Endodermal cell (in vitro differentiated cells): ENCODE results near the gene ACVR1B. TPM values are rescaled to one million over a fixed set of nuclear protein-coding genes. Genes with fewer than 3 reads are reported as not detected.

ENCODE experiments used
- DNase-seq: peaks from one replicate; pipeline ENCODE4 v3.0.0-alpha.2; 2017
- H3K27ac ChIP-seq: 2 replicates; pipeline ENCODE4 v1.5.1; 2013; ENCODE audit warnings: mild to moderate bottlenecking, low read depth, low read length, moderate library complexity
- H3K27me3 ChIP-seq: 2 replicates; pipeline ENCODE4 v1.6.1; 2013; ENCODE audit warnings: mild to moderate bottlenecking, low read length, moderate library complexity; ENCODE audit not compliant: insufficient read depth, control insufficient read depth, poor library complexity, severe bottlenecking
- H3K36me3 ChIP-seq: 2 replicates; pipeline ENCODE4 v1.7.0; 2013; ENCODE audit warnings: mild to moderate bottlenecking, low read length, moderate library complexity; ENCODE audit not compliant: control insufficient read depth, insufficient read depth
- H3K4me1 ChIP-seq: one replicate; pipeline ENCODE4 v1.7.0; 2013; ENCODE audit warnings: low read length; ENCODE audit not compliant: control insufficient read depth, insufficient read depth
- H3K4me3 ChIP-seq: 2 replicates; pipeline ENCODE4 v1.5.1; 2013; ENCODE audit warnings: mild to moderate bottlenecking, low read length, moderate library complexity
- H3K9ac ChIP-seq: 2 replicates; pipeline ENCODE4 v1.6.1; 2013; ENCODE audit warnings: mild to moderate bottlenecking, low read length, moderate library complexity; ENCODE audit not compliant: poor library complexity, severe bottlenecking; ENCODE audit errors: extremely low read depth
- H3K9me3 ChIP-seq: 2 replicates; pipeline ENCODE4 v1.6.1; 2013; ENCODE audit warnings: mild to moderate bottlenecking, low read length, moderate library complexity; ENCODE audit not compliant: control insufficient read depth
- H3K27ac Mint-ChIP-seq: 2 replicates; pipeline ENCODE4 v1.8.0; 2020; ENCODE audit warnings: mixed read lengths
- H3K27me3 Mint-ChIP-seq: 2 replicates; pipeline ENCODE4 v1.8.0; 2021; ENCODE audit warnings: mild to moderate bottlenecking, mixed read lengths; ENCODE audit not compliant: insufficient read depth
- H3K36me3 Mint-ChIP-seq: 2 replicates; pipeline ENCODE4 v1.8.0; 2020; ENCODE audit warnings: low read depth, mixed read lengths
- H3K4me1 Mint-ChIP-seq: 2 replicates; pipeline ENCODE4 v1.8.0; 2020; ENCODE audit warnings: mixed read lengths
- H3K4me3 Mint-ChIP-seq: 2 replicates; pipeline ENCODE4 v1.8.0; 2020; ENCODE audit warnings: mild to moderate bottlenecking, moderate library complexity, mixed read lengths
- H3K9me3 Mint-ChIP-seq: 2 replicates; pipeline ENCODE4 v1.8.0; 2020; ENCODE audit warnings: mild to moderate bottlenecking, mixed read lengths
- WGBS, 2 experiments: methylation state at CpG; one replicate each; pipeline versions ENCODE4 v1.1.5 to v1.1.7; 2013; ENCODE audit warnings: missing lambda C conversion rate in 2 of 2, mixed read lengths in 1 of 2; ENCODE audit not compliant: insufficient coverage in 1 of 2, insufficient read length in 1 of 2; 5-methylcytosine and 5-hydroxymethylcytosine counted together
- total RNA-seq, 2 donors: library from RNA; stranded (reverse); fragmentation: NEBNext Ultra II Directional in 1 of 2; extraction: Animal tissue kit (Norgen Biotek cat#: 25700) in 1 of 2; gene quantifications; 2 replicates in 1 of 2; 3 replicates in 1 of 2; pipeline ENCODE4 v1.2.1, GENCODE V29; 2021
- TF ChIP-seq, protein P1 (sequence below): fragments of 200-600 bp; sonication (generic); conservative IDR thresholded peaks from 2 replicates; pipeline ENCODE4 v1.5.0; 2021; ENCODE audit warnings: antibody characterized with exemption, mild to moderate bottlenecking

Gene ACVR1B
- total RNA-seq, 2 donors from 2014 or later, result 48.6 to 59.3 TPM

DNA sequence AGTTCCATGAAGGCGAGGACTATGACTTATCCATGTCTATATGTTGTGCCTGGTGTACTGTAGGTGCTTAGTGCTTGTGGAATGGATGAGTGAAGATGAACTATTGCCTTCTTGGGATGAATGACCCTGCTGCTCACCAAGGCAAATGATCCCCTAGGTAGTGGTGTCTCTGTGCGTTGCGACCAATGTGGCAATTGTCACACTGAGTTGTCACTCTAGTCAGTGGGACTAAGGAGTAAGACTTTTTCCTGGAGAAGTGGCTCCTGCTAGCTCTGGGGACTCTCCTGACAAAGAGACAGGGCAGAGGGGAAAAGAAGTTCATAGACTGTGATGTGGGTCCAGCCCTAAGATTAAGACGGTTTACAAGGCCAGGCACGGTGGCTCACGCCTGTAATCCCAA, 3.4 kb upstream of the ACVR1B start:
- Mint-ChIP-seq H3K4me3 (no peak overlapping the region), H3K36me3 (no peaks in the 10 kb centered on the region), H3K27ac (no peak overlapping the region), H3K9me3 (peaks cover 15% of the 10 kb centered on the region), H3K27me3 (peaks cover 65% of the 10 kb centered on the region), H3K4me1 (peaks cover 3% of the 10 kb centered on the region)
- peak; percentile 27 for DNase-seq
- TF ChIP-seq, protein P1, sequence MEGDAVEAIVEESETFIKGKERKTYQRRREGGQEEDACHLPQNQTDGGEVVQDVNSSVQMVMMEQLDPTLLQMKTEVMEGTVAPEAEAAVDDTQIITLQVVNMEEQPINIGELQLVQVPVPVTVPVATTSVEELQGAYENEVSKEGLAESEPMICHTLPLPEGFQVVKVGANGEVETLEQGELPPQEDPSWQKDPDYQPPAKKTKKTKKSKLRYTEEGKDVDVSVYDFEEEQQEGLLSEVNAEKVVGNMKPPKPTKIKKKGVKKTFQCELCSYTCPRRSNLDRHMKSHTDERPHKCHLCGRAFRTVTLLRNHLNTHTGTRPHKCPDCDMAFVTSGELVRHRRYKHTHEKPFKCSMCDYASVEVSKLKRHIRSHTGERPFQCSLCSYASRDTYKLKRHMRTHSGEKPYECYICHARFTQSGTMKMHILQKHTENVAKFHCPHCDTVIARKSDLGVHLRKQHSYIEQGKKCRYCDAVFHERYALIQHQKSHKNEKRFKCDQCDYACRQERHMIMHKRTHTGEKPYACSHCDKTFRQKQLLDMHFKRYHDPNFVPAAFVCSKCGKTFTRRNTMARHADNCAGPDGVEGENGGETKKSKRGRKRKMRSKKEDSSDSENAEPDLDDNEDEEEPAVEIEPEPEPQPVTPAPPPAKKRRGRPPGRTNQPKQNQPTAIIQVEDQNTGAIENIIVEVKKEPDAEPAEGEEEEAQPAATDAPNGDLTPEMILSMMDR, result no peak
- H3K4me3 ChIP-seq, result no peak overlapping the region
- H3K9ac ChIP-seq, result no peak overlapping the region
- peaks cover 45% of the 10 kb centered on the region for H3K27me3 ChIP-seq
- no peak overlapping the region for H3K27ac ChIP-seq
- WGBS, 2 experiments, result 78 to 95% methylated on average over 3 to 6 of the region's 6 CpGs
- no peaks in the 10 kb centered on the region for H3K36me3 ChIP-seq
- H3K9me3 ChIP-seq, result peaks cover 17% of the 10 kb centered on the region
- H3K4me1 ChIP-seq, result no peaks in the 10 kb centered on the region

DNA sequence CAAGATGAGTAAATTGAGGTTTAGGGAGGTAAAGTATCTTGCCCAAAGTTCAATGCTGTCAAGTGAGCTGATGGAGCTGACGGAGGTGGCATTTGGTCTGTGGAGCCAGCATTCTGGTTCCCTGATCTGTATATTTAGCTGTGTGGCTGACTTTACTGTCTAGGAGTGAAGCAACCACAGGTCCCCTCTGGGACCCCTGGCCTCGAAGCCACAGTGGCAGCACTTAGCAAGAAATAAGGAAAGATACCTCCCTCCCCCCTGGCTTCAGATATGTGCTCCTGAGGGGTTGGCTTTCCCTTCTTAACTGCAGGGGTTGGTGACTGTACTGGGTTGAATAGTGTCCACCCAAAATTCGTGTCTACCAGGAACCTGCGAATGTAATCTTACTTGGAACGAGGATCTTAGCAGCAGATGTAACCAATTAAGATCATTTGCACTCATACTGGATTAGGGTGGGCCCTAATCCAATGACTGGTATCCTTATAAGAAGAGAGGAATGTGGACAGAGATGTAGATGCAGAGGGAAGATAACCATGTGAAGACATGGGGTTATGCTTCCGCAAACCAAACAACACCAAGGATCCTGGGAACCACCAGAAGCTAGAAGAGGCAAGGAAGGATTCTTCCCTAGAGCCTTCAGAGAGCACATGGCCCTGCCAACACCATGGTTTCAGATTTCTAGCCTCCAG, 2.0 kb upstream of the ACVR1B start:
- Histone ChIP-seq H3K27ac (no peak overlapping the region), H3K4me3 (no peak overlapping the region), H3K27me3 (peaks cover 40% of the 10 kb centered on the region), H3K9me3 (peaks cover 10% of the 10 kb centered on the region), H3K9ac (no peak overlapping the region), H3K36me3 (no peaks in the 10 kb centered on the region), H3K4me1 (no peaks in the 10 kb centered on the region)
- H3K36me3 Mint-ChIP-seq, result no peaks in the 10 kb centered on the region
- peaks cover 18% of the 10 kb centered on the region for H3K4me1 Mint-ChIP-seq
- no peak overlapping the region for H3K27ac Mint-ChIP-seq
- WGBS, 2 experiments, result 73 to 90% methylated on average over 4 to 6 of the region's 6 CpGs
- peaks cover 54% of the 10 kb centered on the region for H3K27me3 Mint-ChIP-seq
- H3K4me3 Mint-ChIP-seq, result no peak overlapping the region
- TF ChIP-seq, protein P1, result no peak
- DNase-seq, result peak; percentile 31
- H3K9me3 Mint-ChIP-seq, result peaks cover 8% of the 10 kb centered on the region

DNA sequence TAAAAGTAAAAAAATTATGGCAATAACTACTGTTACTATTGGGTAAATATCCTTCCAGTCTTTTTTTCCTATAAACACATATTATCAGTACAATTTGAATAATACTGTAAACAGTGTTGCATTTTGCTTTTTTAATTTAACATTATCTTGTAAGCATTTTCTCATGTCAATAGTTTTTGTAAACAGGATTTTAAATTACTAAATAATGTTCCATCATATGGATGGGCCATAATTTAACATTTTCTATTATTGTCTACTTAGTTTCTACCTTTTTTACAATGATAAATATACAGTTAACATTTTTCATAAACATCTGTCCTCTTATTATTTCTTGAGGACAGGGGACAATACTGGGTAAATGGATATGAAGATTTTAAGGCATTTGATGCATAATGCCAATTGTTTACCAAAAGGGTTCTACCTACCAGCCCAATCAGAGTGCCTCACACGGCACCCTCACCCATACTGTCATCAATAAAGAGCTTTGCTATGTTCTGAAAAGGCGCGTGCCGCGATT, 759 bp upstream of the ACVR1B start:
- H3K27me3 ChIP-seq, result peaks cover 40% of the 10 kb centered on the region
- peaks cover under 1% of the 10 kb centered on the region for H3K36me3 ChIP-seq
- H3K27ac ChIP-seq, result no peak overlapping the region
- H3K9ac ChIP-seq, result peak overlapping the region; percentile 48
- Mint-ChIP-seq H3K36me3 (peaks cover 2% of the 10 kb centered on the region), H3K4me3 (peak overlapping the region; percentile 82), H3K9me3 (no peaks in the 10 kb centered on the region), H3K4me1 (peaks cover 23% of the 10 kb centered on the region), H3K27me3 (peaks cover 49% of the 10 kb centered on the region), H3K27ac (peak overlapping the region; percentile 20)
- H3K4me1 ChIP-seq, result no peaks in the 10 kb centered on the region
- WGBS, 2 experiments, result 3 to 13% methylated on average over 4 to 5 of the region's 5 CpGs
- DNase-seq, result no peak
- TF ChIP-seq, protein P1, result no peak
- no peaks in the 10 kb centered on the region for H3K9me3 ChIP-seq
- peak overlapping the region; percentile 83 for H3K4me3 ChIP-seq
